22Rv1 (cell line): ENCODE measurements around the gene E2F8.

Experiments used
- H3K27ac ChIP-seq: fragments of 450-650 bp; 2 replicates; pipeline ENCODE4 v1.5.1; 2017
- CTCF ChIP-seq: fragments of 450-650 bp; IDR thresholded peaks from 2 replicates; pipeline ENCODE4 v1.5.1; 2017; ENCODE audit warnings: mild to moderate bottlenecking
- ZFX ChIP-seq: fragments of 450-650 bp; IDR thresholded peaks from 2 replicates; pipeline ENCODE4 v1.6.1; 2017; ENCODE audit warnings: antibody characterized with exemption, borderline replicate concordance

E2F8 gene

GRCh38 chr11:19201737-19202605 is 38.8 kb downstream of the E2F8 start, which contains the start of gene CSRP3:
CSRP3 (minus strand) TSS chr11:19201983; CDS start chr11:19192448, 9,535 bp downstream.
- no peak for TF ChIP-seq CTCF
- no peak for TF ChIP-seq ZFX
- no peak within 1 kb of the TSS for H3K27ac ChIP-seq

GRCh38 chr11:19200410-19201201 is 40.1 kb downstream of the E2F8 start:
- TF ChIP-seq CTCF (no peak), ZFX (no peak)
- H3K27ac ChIP-seq, result no peak overlapping the region

- no peak overlapping the region for H3K27ac ChIP-seq
- TF ChIP-seq ZFX (no peak), CTCF (no peak)
Measured at GRCh38 chr11:19199771-19200170, 41.0 kb downstream of the E2F8 start.

GRCh38 chr11:19199048-19199447 is 41.7 kb downstream of the E2F8 start:
- no peak overlapping the region for H3K27ac ChIP-seq
- TF ChIP-seq CTCF, result no peak
- TF ChIP-seq ZFX, result no peak

- H3K27ac ChIP-seq, result no peak overlapping the region
- TF ChIP-seq ZFX (no peak), CTCF (no peak)
Measured at GRCh38 chr11:19196432-19196831, 44.3 kb downstream of the E2F8 start.

- H3K27ac ChIP-seq, result no peak overlapping the region
- TF ChIP-seq CTCF (no peak), ZFX (no peak)
Measured at GRCh38 chr11:19194620-19195308, 46.0 kb downstream of the E2F8 start.
